Sigmoid colon (tissue), 4 donors: ENCODE results near the gene TRAF3.

Experiments used
- POLR2AphosphoS5 ChIP-seq, 4 donors: sonication (generic); formaldehyde crosslinking; IDR thresholded peaks; one replicate each; pipeline ENCODE4 v1.6.1; 2017; ENCODE audit warnings: antibody characterized with exemption in 4 of 4
- TF ChIP-seq, protein P1 (sequence below), 4 experiments: fragments of 450-650 bp in 3 of 4; fragments of 200-600 bp in 1 of 4; IDR thresholded peaks; one replicate each; pipeline ENCODE4 v1.5.1; 2016 to 2019; ENCODE audit warnings: antibody characterized with exemption in 4 of 4, mild to moderate bottlenecking in 3 of 4, moderate library complexity in 2 of 4

DNA sequence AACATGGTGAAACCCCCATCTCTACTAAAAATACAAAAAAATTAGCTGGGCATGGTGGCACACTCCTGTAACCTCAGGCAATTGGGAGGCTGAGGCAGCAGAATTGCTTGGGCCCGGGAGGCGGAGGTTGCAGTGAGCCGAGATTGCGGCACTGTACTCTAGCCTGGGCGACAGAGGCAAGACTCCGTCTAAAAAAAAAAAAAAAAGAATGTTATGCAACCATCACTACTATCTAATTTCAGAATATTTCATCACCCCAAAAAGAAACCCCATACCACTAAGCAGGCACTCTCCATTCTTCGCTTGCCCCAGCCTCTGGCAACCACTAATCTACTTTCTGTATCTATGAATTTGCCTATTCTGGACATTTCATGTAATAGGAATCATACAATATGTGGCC lies 76.4 kb downstream of the TRAF3 start:
- no peak for TF ChIP-seq POLR2AphosphoS5 (IDR thresholded peaks at IDR 0.05)
- TF ChIP-seq, protein P1, sequence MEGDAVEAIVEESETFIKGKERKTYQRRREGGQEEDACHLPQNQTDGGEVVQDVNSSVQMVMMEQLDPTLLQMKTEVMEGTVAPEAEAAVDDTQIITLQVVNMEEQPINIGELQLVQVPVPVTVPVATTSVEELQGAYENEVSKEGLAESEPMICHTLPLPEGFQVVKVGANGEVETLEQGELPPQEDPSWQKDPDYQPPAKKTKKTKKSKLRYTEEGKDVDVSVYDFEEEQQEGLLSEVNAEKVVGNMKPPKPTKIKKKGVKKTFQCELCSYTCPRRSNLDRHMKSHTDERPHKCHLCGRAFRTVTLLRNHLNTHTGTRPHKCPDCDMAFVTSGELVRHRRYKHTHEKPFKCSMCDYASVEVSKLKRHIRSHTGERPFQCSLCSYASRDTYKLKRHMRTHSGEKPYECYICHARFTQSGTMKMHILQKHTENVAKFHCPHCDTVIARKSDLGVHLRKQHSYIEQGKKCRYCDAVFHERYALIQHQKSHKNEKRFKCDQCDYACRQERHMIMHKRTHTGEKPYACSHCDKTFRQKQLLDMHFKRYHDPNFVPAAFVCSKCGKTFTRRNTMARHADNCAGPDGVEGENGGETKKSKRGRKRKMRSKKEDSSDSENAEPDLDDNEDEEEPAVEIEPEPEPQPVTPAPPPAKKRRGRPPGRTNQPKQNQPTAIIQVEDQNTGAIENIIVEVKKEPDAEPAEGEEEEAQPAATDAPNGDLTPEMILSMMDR (IDR thresholded peaks at IDR 0.05) = no peak
